DND-41 (cell line): Measurements from ENCODE around the gene RAB3B.

Experiments used
- ATAC-seq: fragments of 200-7000 bp; cut with Tn5 transposase; 3 replicates; pipeline ENCODE4 v1.9.1; 2021; ENCODE audit warnings: low read depth; ENCODE audit not compliant: insufficient read depth
- DNase-seq: peaks from one replicate; pipeline ENCODE4 v3.0.0-alpha.2; 2020
- H2AFZ ChIP-seq: 2 replicates; pipeline ENCODE4 v1.6.0; 2012; ENCODE audit warnings: low read depth, low read length
- H3K27ac ChIP-seq: 2 replicates; pipeline ENCODE4 v1.5.1; 2012; ENCODE audit warnings: low read length, inconsistent platforms
- H3K27me3 ChIP-seq: fragments of 200-600 bp; sonication (generic); 2 replicates; pipeline ENCODE4 v1.6.0; 2012; ENCODE audit warnings: low read length, mild to moderate bottlenecking, inconsistent platforms; ENCODE audit not compliant: insufficient read depth, poor library complexity
- H3K36me3 ChIP-seq: 2 replicates; pipeline ENCODE4 v1.5.1; 2012; ENCODE audit warnings: low read length, inconsistent platforms; ENCODE audit not compliant: insufficient read depth
- H3K4me1 ChIP-seq: 2 replicates; pipeline ENCODE4 v1.5.1; 2012; ENCODE audit warnings: mild to moderate bottlenecking, low read length; ENCODE audit not compliant: insufficient read depth
- H3K4me2 ChIP-seq: 2 replicates; pipeline ENCODE4 v1.6.0; 2012; ENCODE audit warnings: mild to moderate bottlenecking, moderate library complexity, low read length, inconsistent platforms; ENCODE audit not compliant: insufficient read depth
- H3K4me3 ChIP-seq, 2 experiments: fragments of 200-600 bp in 1 of 2; shearing (Covaris generic) in 1 of 2; 2 replicates each; pipeline ENCODE4 v1.5.1; 2012 to 2016; ENCODE audit warnings: inconsistent platforms in 2 of 2, low read length in 2 of 2, mild to moderate bottlenecking in 2 of 2, low read depth in 1 of 2, moderate library complexity in 1 of 2
- H3K79me2 ChIP-seq: 2 replicates; pipeline ENCODE4 v1.6.0; 2012; ENCODE audit warnings: low read length, inconsistent platforms; ENCODE audit not compliant: insufficient read depth
- H3K9ac ChIP-seq: 2 replicates; pipeline ENCODE4 v1.6.0; 2012; ENCODE audit warnings: low read depth, mild to moderate bottlenecking, inconsistent platforms, low read length, moderate library complexity
- H3K9me3 ChIP-seq: 2 replicates; pipeline ENCODE4 v1.5.1; 2012; ENCODE audit warnings: low read length, moderate library complexity, mild to moderate bottlenecking, inconsistent platforms; ENCODE audit not compliant: insufficient read depth, severe bottlenecking
- H4K20me1 ChIP-seq: 2 replicates; pipeline ENCODE4 v1.6.0; 2012; ENCODE audit warnings: low read length; ENCODE audit not compliant: insufficient read depth
- CTCF ChIP-seq: IDR thresholded peaks from 2 replicates; pipeline ENCODE4 v1.5.1; 2012; ENCODE audit warnings: borderline replicate concordance, low read length, moderate library complexity, mild to moderate bottlenecking; ENCODE audit not compliant: poor library complexity, severe bottlenecking; ENCODE audit errors: extremely low read depth
- EZH2 ChIP-seq: IDR thresholded peaks from 3 replicates; pipeline ENCODE4 v1.6.1; 2012; ENCODE audit warnings: borderline replicate concordance, low read depth, mild to moderate bottlenecking, moderate library complexity, low read length, inconsistent platforms; ENCODE audit not compliant: severe bottlenecking

RAB3B gene

GRCh38 chr1:51986718-51987117 is 3.8 kb downstream of the RAB3B start:
- no peaks in the 10 kb centered on the region for H3K27me3 ChIP-seq
- H3K27ac ChIP-seq, result no peak overlapping the region
- H2AFZ ChIP-seq, result no peak overlapping the region
- ATAC-seq, result no peak
- TF ChIP-seq EZH2 (no peak), CTCF (no peak)
- H3K79me2 ChIP-seq, result no peaks in the 10 kb centered on the region
- no peak overlapping the region for H3K4me3 ChIP-seq
- no peaks in the 10 kb centered on the region for H3K4me1 ChIP-seq
- no peaks in the 10 kb centered on the region for H3K36me3 ChIP-seq
- H3K9me3 ChIP-seq, result no peaks in the 10 kb centered on the region
- no peak overlapping the region for H3K4me2 ChIP-seq
- no peak overlapping the region for H3K9ac ChIP-seq
- no peaks in the 10 kb centered on the region for H4K20me1 ChIP-seq
- DNase-seq, result no peak

- Histone ChIP-seq H3K9ac (no peak overlapping the region), H3K9me3 (no peaks in the 10 kb centered on the region), H2AFZ (no peak overlapping the region), H3K4me2 (no peak overlapping the region), H3K36me3 (no peaks in the 10 kb centered on the region), H3K27ac (no peak overlapping the region), H3K4me1 (no peaks in the 10 kb centered on the region), H3K4me3 (no peak overlapping the region), H4K20me1 (no peaks in the 10 kb centered on the region), H3K27me3 (no peaks in the 10 kb centered on the region), H3K79me2 (no peaks in the 10 kb centered on the region)
- ATAC-seq, result no peak
- DNase-seq, result no peak
- no peak for TF ChIP-seq EZH2
- no peak for TF ChIP-seq CTCF
Observed at GRCh38 chr1:51982161-51982560, 8.3 kb downstream of the RAB3B start.

- Histone ChIP-seq H3K27ac (no peak overlapping the region), H3K36me3 (no peaks in the 10 kb centered on the region), H2AFZ (no peak overlapping the region), H3K79me2 (no peaks in the 10 kb centered on the region), H4K20me1 (no peaks in the 10 kb centered on the region), H3K27me3 (no peaks in the 10 kb centered on the region), H3K4me3 (no peak overlapping the region), H3K4me2 (no peak overlapping the region), H3K9ac (no peak overlapping the region), H3K9me3 (no peaks in the 10 kb centered on the region), H3K4me1 (no peaks in the 10 kb centered on the region)
- ATAC-seq, result no peak
- DNase-seq, result no peak
- no peak for TF ChIP-seq CTCF
Observed at GRCh38 chr1:51981555-51981954, 8.9 kb downstream of the RAB3B start.

GRCh38 chr1:51978099-51978498 is 12.4 kb downstream of the RAB3B start:
- DNase-seq, result no peak
- TF ChIP-seq CTCF (no peak), EZH2 (no peak)
- H3K9me3 ChIP-seq, result no peaks in the 10 kb centered on the region
- H3K4me1 ChIP-seq, result no peaks in the 10 kb centered on the region
- H4K20me1 ChIP-seq, result no peaks in the 10 kb centered on the region
- H3K36me3 ChIP-seq, result no peaks in the 10 kb centered on the region
- ATAC-seq, result no peak
- no peak overlapping the region for H2AFZ ChIP-seq
- no peaks in the 10 kb centered on the region for H3K79me2 ChIP-seq
- H3K27me3 ChIP-seq, result no peaks in the 10 kb centered on the region
- H3K9ac ChIP-seq, result no peak overlapping the region
- H3K4me3 ChIP-seq, result no peak overlapping the region
- H3K4me2 ChIP-seq, result no peak overlapping the region
- no peak overlapping the region for H3K27ac ChIP-seq
